Measurements from ENCODE around the gene MTUS2.
"Not testable (repeated sequence)": the region's sequence is repeated elsewhere in the genome, so short reads cannot be mapped to it uniquely, and the experiment has no call there.

DNA sequence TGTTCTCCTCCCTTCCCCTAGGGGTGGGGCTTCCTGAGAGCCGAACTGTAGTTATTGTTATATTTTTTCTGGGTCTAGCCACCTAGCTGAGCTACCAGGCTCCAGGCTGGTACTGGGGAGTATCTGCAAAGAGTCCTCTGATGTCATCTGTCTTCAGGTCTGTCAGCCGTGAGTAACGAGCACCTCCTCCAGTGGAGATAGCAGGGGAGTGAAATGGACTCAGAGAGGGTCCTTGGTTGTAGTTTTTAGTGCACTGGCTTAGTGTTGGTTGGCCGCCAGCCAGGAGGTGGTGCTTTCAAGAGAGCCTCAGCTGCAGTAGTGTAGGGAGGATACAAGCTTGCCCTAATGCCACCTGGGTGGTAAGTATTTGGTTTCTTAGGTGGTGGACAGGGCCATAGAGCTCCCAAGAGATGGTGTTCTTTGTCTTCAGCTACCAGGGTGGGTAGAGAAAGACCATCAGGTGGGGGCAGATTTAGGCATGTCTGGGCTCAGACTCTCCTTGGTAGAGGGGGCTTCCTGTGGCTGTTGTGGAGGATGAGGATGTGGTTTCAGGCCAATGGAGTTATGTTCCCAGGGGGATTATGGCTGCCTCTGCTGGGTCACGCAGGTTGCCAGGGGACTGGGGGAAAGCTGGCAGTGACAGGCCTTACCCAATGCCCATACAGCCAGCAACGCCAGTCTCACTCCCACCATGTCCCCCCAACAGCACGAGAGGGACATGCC is 525.9 kb downstream of the MTUS2 start:
- TF ChIP-seq, protein P1, sequence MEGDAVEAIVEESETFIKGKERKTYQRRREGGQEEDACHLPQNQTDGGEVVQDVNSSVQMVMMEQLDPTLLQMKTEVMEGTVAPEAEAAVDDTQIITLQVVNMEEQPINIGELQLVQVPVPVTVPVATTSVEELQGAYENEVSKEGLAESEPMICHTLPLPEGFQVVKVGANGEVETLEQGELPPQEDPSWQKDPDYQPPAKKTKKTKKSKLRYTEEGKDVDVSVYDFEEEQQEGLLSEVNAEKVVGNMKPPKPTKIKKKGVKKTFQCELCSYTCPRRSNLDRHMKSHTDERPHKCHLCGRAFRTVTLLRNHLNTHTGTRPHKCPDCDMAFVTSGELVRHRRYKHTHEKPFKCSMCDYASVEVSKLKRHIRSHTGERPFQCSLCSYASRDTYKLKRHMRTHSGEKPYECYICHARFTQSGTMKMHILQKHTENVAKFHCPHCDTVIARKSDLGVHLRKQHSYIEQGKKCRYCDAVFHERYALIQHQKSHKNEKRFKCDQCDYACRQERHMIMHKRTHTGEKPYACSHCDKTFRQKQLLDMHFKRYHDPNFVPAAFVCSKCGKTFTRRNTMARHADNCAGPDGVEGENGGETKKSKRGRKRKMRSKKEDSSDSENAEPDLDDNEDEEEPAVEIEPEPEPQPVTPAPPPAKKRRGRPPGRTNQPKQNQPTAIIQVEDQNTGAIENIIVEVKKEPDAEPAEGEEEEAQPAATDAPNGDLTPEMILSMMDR (IDR thresholded peaks at IDR 0.05) = not testable (repeated sequence)
- TF ChIP-seq POLR2AphosphoS5 (IDR thresholded peaks at IDR 0.05) = not testable (repeated sequence)
